OCI-LY7 (cell line): ENCODE data around the gene GPNMB. TPM values are rescaled to one million over a fixed set of nuclear protein-coding genes. Genes with fewer than 3 reads are reported as not detected.

Experiments used
- BruUV-seq: library from RNA; stranded (reverse); fragments of 400-500 nt; replicated peaks from 2 replicates; lab custom pipeline; 2021; lab: Mats Ljungman, UMichigan
- CTCF ChIA-PET: fragments of 300-600 bp; sonication (Branson Sonifier 250); formaldehyde crosslinking; loops from one replicate; lab custom pipeline; 2022; ENCODE audit warnings: antibody characterized with exemption; ENCODE audit not compliant: unreplicated experiment; lab: Charles Lee
- POLR2A ChIA-PET: fragments of 300-600 bp; sonication (Branson Sonifier 250); formaldehyde crosslinking; loops from one replicate; lab custom pipeline; 2022; ENCODE audit warnings: antibody characterized with exemption; lab: Charles Lee
- DNase-seq: peaks from one replicate; pipeline ENCODE4 v3.0.0-alpha.2; 2015; ENCODE audit warnings: low spot score
- H2AFZ ChIP-seq: fragments of 200-600 bp; sonication (generic), shearing (Covaris generic); 2 replicates; pipeline ENCODE4 v1.6.1; 2014; ENCODE audit warnings: mild to moderate bottlenecking, antibody characterized with exemption, low read length, moderate library complexity
- H3K27ac ChIP-seq: fragments of 200-600 bp; sonication (generic); 2 replicates; pipeline ENCODE4 v1.5.1; 2014; ENCODE audit warnings: mixed run types, low read depth, mild to moderate bottlenecking, moderate library complexity, low read length, inconsistent platforms; ENCODE audit not compliant: poor library complexity, severe bottlenecking
- H3K36me3 ChIP-seq: fragments of 200-600 bp; sonication (generic); 2 replicates; pipeline ENCODE4 v1.6.1; 2014; ENCODE audit warnings: mild to moderate bottlenecking, antibody characterized with exemption, low read length, moderate library complexity, mixed read lengths; ENCODE audit not compliant: insufficient read depth
- H3K4me1 ChIP-seq: fragments of 200-600 bp; sonication (generic); 2 replicates; pipeline ENCODE4 v1.5.1; 2014; ENCODE audit warnings: mild to moderate bottlenecking, low read length; ENCODE audit not compliant: insufficient read depth, poor library complexity, severe bottlenecking
- H3K4me2 ChIP-seq: fragments of 200-600 bp; sonication (generic); 2 replicates; pipeline ENCODE4 v1.6.1; 2014; ENCODE audit warnings: mild to moderate bottlenecking, low read length
- H3K4me3 ChIP-seq: fragments of 200-600 bp; sonication (generic); 2 replicates; pipeline ENCODE4 v1.5.1; 2014; ENCODE audit warnings: mild to moderate bottlenecking, low read depth, low read length; ENCODE audit not compliant: poor library complexity, severe bottlenecking
- H3K79me2 ChIP-seq: fragments of 200-600 bp; sonication (generic); 2 replicates; pipeline ENCODE4 v1.6.1; 2016; ENCODE audit warnings: low read depth, mild to moderate bottlenecking, low read length, moderate library complexity, mixed read lengths; ENCODE audit not compliant: insufficient read depth
- H3K9me2 ChIP-seq: fragments of 200-600 bp; sonication (generic); 2 replicates; pipeline ENCODE4 v1.6.1; 2016; ENCODE audit warnings: mild to moderate bottlenecking, low read length, mixed read lengths; ENCODE audit not compliant: insufficient read depth
- H3K9me3 ChIP-seq: fragments of 200-600 bp; sonication (generic); 2 replicates; pipeline ENCODE4 v1.6.1; 2014; ENCODE audit warnings: mild to moderate bottlenecking, mixed run types, low read length, mixed read lengths
- H4K20me1 ChIP-seq: fragments of 200-600 bp; sonication (generic); 2 replicates; pipeline ENCODE4 v1.6.1; 2014; ENCODE audit warnings: mild to moderate bottlenecking, antibody characterized with exemption, low read length, moderate library complexity, mixed read lengths; ENCODE audit not compliant: insufficient read depth
- CTCF ChIP-seq: fragments of 200-600 bp; sonication (generic); conservative IDR thresholded peaks from 2 replicates; pipeline ENCODE4 v1.5.1; 2014; ENCODE audit warnings: mild to moderate bottlenecking, antibody characterized with exemption, low read length, moderate library complexity, mixed read lengths
- EZH2phosphoT487 ChIP-seq: fragments of 200-600 bp; sonication (generic); IDR thresholded peaks from 2 replicates; pipeline ENCODE4 v1.6.1; 2018; ENCODE audit warnings: low read depth, borderline replicate concordance, mild to moderate bottlenecking, mixed run types, antibody characterized with exemption, low read length, moderate library complexity, mixed read lengths
- intact Hi-C: fragments of 100-400 bp; cut with micrococcal nuclease; formaldehyde crosslinking; loops from one replicate; pipeline ENCODE4 v1.10.0; 2022; ENCODE audit not compliant: unreplicated experiment
- total RNA-seq, 2 experiments: library from RNA; depleted of rRNA in 1 of 2; stranded (reverse); fragments of >200 nt in 1 of 2; shearing (Covaris generic) in 1 of 2; gene quantifications; 2 replicates each; pipeline ENCODE4 v1.2.3, GENCODE V29; 2014 to 2022

GPNMB gene
- total RNA-seq, 2 experiments from 2014 or later: 1.4 to 3.5 TPM

- no peaks in the 10 kb centered on the region for H3K9me3 ChIP-seq
- no peak overlapping the region for H3K4me2 ChIP-seq
- TF ChIP-seq CTCF (no peak), EZH2phosphoT487 (no peak)
- H3K4me3 ChIP-seq: no peak overlapping the region
- ChIA-PET CTCF (no interaction called here), POLR2A (interaction anchor here (0.6 to 1.0 kb wide), 4 partner anchors 31 to 531 kb away, joined by 3 to 4 read pairs (median 3); no protein-coding TSS in a partner anchor)
- H4K20me1 ChIP-seq: no peaks in the 10 kb centered on the region
- no peaks in the 10 kb centered on the region for H3K4me1 ChIP-seq
- no peak overlapping the region for H2AFZ ChIP-seq
- no peaks in the 10 kb centered on the region for H3K79me2 ChIP-seq
- no TSS peak for BruUV-seq
- H3K27ac ChIP-seq: no peak overlapping the region
- no peak for DNase-seq
- H3K36me3 ChIP-seq: peaks cover 61% of the 10 kb centered on the region
- intact Hi-C loops: no loop called here
- no peaks in the 10 kb centered on the region for H3K9me2 ChIP-seq
Observed at GRCh38 chr7:23204241-23204640, 42.3 kb upstream of the GPNMB start.

GRCh38 chr7:23205577-23205908, 41.0 kb upstream of the GPNMB start:
- H3K4me3 ChIP-seq: no peak overlapping the region
- H3K4me1 ChIP-seq: no peaks in the 10 kb centered on the region
- H4K20me1 ChIP-seq: no peaks in the 10 kb centered on the region
- no TSS peak for BruUV-seq
- ChIA-PET CTCF (no interaction called here), POLR2A (interaction anchor here (2.0 kb wide), 1 partner anchor 56 kb away, joined by 6 read pairs; no protein-coding TSS in a partner anchor)
- H3K9me3 ChIP-seq: no peaks in the 10 kb centered on the region
- no peaks in the 10 kb centered on the region for H3K9me2 ChIP-seq
- H2AFZ ChIP-seq: no peak overlapping the region
- DNase-seq: no peak
- H3K27ac ChIP-seq: no peak overlapping the region
- H3K4me2 ChIP-seq: no peak overlapping the region
- TF ChIP-seq EZH2phosphoT487: no peak
- TF ChIP-seq CTCF: no peak
- intact Hi-C loops: no loop called here
- no peaks in the 10 kb centered on the region for H3K79me2 ChIP-seq
- H3K36me3 ChIP-seq: peaks cover 48% of the 10 kb centered on the region

GRCh38 chr7:23205909-23206767, 40.4 kb upstream of the GPNMB start:
- H3K4me1 ChIP-seq: no peaks in the 10 kb centered on the region
- H3K4me3 ChIP-seq: no peak overlapping the region
- H4K20me1 ChIP-seq: no peaks in the 10 kb centered on the region
- no peaks in the 10 kb centered on the region for H3K79me2 ChIP-seq
- H3K36me3 ChIP-seq: peaks cover 42% of the 10 kb centered on the region
- H3K27ac ChIP-seq: no peak overlapping the region
- no peak overlapping the region for H2AFZ ChIP-seq
- no peaks in the 10 kb centered on the region for H3K9me2 ChIP-seq
- ChIA-PET POLR2A (interaction anchor here (0.7 to 2.0 kb wide), 2 partner anchors 12 to 57 kb away, joined by 3 to 6 read pairs; no protein-coding TSS in a partner anchor), CTCF (no interaction called here)
- TF ChIP-seq CTCF (no peak), EZH2phosphoT487 (no peak)
- no peak for DNase-seq
- no peak overlapping the region for H3K4me2 ChIP-seq
- intact Hi-C loops: no loop called here
- BruUV-seq: no TSS peak
- H3K9me3 ChIP-seq: no peaks in the 10 kb centered on the region
